ENCODE data around the gene CGB2.

DNA sequence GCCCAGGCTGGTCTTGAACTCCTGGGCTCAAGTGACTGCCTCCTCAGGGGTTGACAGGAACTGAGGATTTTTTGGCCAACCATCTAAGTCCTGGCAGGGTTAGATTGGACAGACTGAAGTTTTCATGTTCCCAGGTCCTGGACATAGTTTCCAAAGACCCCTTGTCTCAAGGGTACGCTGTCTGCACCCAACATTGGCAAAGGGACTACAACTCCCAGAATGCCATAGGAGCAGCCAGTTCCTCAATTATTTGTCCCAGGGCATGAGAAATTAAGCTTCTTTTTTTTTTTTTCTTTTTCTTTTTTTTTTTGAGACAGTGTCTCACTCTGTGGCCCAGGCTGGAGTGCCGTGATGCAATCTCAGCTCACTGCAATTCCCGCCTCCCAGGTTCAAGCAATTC, 45.5 kb upstream of the CGB2 start:
- TF ChIP-seq, protein P1, sequence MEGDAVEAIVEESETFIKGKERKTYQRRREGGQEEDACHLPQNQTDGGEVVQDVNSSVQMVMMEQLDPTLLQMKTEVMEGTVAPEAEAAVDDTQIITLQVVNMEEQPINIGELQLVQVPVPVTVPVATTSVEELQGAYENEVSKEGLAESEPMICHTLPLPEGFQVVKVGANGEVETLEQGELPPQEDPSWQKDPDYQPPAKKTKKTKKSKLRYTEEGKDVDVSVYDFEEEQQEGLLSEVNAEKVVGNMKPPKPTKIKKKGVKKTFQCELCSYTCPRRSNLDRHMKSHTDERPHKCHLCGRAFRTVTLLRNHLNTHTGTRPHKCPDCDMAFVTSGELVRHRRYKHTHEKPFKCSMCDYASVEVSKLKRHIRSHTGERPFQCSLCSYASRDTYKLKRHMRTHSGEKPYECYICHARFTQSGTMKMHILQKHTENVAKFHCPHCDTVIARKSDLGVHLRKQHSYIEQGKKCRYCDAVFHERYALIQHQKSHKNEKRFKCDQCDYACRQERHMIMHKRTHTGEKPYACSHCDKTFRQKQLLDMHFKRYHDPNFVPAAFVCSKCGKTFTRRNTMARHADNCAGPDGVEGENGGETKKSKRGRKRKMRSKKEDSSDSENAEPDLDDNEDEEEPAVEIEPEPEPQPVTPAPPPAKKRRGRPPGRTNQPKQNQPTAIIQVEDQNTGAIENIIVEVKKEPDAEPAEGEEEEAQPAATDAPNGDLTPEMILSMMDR (IDR thresholded peaks at IDR 0.05) = no peak
- TF ChIP-seq POLR2A (IDR thresholded peaks at IDR 0.05) = no peak
